Stimulated activated CD4-positive, alpha-beta T cell treated with anti-CD3 and anti-CD28 coated beads, Interleukin-15, amount 100 ng/mL, for 24 hours (primary cell): Measurements from ENCODE around the gene GNAQ.

Experiments
- DNase-seq: peaks from one replicate; pipeline ENCODE4 v3.0.0-alpha.2; 2020

Gene GNAQ

DNA sequence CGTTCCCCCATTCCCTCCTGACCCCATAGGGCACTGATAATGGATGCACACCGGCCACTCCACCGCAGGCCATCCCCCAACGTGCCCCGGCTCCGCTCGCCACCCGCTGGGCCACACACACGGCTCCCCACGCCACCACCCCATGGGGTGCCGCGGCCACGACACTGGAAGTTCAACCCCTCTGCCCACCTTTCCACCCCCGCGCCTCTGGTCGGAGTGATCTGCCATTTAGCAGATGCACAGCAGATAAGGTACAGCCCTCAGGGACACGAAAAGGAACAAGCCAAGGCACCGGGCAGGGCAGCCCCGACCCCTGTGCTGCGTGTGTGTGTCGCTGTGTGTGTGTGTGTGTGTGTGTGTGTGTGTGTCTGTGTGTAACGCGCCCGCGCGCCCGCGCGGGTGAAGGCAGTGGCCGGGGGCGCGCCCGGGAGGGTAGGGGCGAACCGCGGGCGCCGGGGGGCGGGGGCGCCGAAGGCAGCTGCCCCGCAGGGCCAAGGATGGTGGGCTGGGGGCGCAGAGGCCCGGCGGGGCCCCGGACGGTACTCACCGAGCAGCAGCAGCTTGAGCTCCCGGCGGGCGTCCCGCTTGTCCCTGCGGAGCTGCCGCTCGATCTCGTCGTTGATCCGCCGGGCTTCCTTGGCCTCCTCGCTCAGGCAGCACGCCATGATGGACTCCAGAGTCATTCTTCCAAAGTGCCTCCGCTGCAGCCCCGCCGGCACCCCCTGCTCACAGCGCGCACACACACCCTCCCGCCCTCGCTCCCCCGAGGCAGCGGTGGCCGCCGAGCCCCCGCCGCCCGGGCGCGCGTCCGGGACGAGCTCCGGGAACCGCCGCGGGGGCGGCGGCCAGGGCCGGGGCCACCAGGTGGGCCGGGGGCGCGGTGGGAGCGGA, 813 bp downstream of the GNAQ start:
- DNase-seq = peak; percentile 67

DNA sequence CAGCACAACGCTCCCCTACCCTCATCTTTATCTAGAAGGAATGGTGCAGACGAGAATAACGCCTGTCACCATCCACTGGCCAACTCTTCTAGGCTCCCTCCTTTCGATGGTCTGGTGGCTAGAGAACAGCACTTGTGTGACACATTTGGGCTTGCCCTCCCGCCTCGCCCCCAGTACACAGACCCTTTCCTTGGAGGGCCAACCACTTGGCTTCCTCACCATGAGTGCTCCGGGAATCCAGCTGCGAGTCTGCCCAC, 1.4 kb downstream of the GNAQ start:
- peak; percentile 27 for DNase-seq

DNA sequence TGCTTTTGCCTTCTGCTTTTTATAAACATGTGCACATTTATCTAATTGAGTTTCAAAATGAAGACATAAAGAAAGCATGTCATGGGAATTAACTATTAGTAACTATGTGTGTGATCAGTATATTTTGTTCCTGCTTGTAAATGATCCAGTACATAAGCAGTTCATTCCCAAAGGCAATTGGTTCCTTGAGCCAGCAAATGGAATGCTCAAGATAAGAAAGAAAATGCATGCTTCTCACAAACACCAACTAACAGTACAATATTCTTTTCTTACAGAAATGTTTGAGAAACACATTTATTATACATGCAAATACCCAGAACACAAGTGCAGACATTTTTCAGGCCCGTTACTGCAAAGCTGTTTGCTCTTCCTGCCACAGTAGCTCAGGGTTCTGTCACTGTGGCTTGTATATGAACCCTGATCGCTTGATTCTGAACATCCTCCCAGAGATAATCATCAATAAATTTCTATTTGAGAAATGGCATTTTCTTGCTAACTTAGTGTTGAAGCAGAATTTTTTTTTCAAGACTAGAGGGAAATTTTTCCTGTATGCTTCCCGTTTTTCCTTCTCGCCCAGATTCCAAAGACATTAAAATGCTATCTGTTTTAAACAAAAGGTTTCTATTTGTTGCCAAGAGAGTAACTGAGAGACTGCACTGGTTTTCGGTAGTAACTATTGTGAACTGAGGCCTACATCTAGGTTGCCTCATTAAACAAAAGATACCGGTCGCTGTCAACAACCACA, 1.9 kb downstream of the GNAQ start:
- peak; percentile 21 for DNase-seq

DNA sequence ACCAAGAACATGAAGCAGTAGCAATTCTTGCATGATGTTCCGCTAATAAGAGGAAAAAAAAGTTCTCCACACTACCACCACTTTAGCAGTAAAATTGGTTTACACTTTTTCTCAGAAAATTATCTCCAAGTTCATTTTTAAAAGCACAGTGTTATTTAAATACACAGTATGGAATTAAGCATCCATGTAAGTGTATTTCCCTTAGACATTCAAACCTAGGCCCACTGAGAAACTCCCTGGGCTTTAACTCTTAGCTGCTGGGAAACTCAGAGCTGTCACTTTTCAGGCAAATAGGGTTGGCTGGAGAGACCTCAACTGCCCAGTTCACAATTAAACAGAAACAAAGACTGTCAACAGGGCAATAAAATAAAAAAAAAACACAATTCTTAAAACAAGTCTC, 2.7 kb downstream of the GNAQ start:
- no peak for DNase-seq

DNA sequence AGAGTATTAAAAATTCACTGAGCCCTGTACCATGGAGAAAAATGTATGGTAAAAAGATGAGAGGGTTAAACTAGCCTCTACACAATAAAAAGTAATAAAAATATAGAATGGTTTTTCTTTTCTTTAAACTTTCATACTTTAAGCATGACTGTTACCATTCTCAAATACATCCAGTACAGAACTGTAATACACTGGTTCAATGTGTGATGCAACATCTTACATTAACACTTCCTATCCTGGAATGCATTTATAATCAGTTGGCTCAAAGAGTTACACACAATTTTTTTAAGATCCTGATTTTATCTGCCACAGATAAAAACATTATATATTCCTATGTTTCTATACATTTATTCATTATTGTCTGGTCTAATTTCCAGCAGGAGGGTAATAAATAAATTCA, 4.7 kb downstream of the GNAQ start:
- DNase-seq = no peak

DNA sequence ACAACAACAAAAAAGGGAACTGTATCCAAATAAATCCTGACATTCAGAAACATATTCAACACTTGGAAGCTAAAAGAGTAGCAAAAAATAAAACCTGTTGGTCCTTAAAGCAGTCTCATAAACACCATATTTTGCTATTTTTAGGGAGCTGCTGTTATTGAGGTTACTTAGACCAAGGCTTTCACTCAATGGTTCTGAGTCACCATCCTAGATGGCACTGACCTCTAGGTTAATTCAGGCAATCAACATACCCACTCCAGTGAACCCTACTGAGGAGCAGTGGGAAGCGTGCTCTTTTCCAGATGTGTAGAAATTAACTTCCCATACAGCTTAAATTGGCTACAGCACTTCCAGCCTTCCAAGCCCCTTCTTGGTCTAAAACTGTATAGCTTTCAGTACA, 5.2 kb downstream of the GNAQ start:
- DNase-seq = no peak

DNA sequence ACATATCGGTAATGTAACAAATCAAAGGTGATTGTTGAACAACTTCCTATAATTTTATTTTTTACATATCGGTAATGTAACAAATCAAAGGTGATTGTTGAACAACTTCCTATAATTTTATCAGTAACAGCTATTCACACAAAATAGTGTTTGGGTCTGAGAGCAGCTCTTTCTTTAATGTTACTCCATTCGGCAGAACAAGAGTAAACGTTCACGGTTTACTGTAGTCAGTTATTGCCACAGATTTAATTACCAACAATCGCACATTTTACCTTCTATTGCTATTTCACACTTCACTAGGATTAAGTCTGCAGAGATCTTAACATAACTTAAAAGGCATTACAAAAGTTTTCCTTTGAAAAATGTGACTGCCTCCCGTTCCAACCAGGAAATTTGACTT, 6.4 kb downstream of the GNAQ start:
- no peak for DNase-seq

DNA sequence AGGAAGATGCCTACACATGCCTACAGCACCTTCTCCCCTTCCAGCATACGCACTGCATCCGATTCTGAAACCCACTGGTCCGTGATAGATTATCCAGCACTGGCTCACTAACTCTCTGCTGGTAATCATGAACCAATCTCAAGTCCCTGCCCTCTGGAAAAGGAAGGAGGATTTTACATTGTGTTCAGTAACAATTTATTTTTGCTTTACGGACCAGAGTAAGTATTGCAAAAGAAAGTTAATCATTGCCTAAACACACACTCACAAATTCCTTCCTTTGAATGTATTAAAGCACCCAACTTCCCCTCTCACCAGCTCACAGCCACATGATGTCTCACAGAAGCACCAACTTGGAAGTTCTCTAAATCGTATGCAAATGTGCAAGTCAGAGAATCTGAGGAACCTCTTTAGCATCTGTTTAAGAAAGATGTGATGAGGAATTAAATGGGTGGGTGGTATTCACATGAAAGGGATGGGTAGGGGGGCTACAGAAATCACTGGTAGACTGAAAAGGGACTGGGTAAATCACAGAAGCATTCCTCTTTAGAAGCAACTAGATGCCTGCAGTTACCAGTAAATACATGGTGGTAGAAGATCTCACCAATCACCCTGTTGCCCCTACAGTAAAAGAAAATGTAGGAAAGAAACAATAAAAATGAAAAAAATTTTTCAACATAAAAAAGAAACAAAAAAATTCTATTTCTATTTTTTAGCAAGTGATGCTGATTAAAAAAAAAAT, 8.4 kb downstream of the GNAQ start:
- DNase-seq = no peak

DNA sequence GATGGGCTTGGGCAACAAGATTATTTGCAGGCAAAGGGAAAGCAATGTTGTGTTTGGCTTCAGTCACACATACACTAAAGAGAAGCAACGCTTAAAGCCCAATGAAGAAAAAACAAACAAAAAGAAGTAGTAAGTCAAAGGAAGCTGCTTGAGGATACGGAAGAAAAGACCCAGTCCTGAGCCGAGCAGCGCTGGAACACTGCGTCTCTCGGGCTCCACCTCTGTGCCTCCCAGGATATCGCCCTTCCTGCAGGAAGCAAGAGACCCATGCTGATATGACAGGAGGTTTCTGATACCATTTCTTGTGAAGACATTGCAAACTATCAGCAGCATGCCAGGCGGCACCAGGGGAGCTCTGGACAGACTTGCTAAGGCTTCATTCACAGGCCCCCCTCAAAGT, 9.9 kb downstream of the GNAQ start:
- DNase-seq = no peak

DNA sequence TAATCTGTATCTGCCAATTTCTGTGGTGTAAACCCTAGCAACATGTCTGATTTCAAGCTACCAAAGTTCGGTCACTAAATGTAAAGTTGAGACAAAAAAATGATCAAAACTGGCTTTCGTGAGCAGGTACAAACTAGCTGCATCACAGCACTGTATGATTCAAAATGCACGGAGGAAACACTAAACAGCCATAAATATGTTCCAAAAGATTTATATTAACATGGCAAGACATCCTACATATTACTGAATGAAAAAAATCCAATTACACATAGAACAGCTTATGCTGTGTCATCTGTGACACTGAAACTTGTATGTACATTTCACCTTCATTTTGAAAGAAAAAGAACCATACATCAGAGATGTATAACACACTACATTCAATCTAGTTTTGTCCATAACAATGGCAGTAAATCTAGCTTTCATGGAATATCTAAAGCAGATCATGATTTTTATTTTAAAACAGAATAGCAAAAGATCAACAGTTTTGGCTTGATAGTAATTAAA, 14.4 kb downstream of the GNAQ start:
- DNase-seq = no peak

DNA sequence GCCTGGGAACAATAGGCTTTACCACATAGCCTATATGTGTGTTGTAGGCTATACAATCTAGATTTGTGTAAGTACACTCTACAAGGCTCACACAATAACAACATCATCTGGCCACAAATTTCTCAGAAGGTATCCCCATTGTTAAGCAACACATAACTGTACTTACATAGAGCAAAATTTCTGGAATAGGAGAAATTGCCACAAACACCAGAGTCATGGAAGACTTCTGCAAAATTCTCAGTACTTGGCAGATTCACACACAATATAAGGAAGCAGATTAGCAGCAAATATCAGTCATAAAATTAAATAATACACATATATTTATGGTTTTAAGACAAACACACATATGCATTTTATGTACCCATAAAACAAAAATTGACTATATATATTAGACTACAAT, 16.4 kb downstream of the GNAQ start:
- no peak for DNase-seq

DNA sequence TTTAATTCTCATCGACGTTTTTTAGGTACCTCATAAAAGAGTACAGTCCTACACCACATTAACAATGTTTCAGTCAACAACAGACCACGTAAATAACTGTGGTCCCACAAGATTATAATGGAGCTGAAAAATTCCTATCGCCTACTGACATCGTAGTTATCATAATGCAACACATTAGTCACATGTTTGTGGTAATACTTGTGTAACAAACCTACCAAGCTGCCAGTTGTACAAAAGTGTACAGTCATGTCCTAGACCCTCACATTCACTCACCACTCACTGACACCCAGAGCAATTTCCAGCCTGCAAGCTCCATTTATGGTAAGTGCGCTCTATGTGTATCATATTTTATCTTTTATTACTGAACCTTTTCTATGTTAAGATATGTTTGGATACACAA, 16.8 kb downstream of the GNAQ start:
- no peak for DNase-seq

DNA sequence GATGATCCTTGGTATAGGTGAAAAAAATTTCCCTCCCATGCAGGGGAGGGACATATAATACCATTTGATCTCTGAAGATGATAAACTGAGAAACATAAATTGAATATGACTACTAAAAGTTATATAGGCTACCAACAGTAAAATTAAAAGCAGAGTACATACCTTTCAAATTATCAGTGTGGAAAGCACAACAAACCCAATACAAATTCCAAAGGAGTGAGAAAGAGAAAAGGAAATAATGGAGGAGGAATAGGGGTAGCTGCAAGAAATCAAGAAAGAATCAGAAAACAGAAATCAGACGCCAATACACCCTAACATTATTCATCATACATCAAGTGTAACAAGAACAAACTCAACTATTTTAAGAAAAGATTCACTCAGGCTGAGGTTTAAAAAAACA, 17.7 kb downstream of the GNAQ start:
- DNase-seq = no peak

DNA sequence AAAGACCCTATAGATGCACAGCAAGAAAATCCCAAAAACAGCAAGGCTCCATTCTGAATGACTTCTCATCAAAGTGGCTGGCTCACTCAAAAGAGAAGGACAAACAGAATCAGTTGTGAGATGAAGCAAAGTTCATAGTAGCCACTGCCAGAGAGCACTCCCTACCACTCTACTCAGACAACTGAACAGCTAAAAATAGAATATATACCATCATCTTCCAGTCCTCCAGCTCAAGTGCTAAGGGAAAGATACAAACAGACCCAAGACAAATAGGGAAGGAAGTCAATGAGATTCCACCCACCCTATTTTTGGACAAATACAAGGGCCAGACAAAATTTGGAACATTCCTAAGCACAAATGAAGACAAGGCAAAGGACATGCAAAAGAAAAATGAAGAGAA, 20.6 kb downstream of the GNAQ start:
- DNase-seq = no peak

DNA sequence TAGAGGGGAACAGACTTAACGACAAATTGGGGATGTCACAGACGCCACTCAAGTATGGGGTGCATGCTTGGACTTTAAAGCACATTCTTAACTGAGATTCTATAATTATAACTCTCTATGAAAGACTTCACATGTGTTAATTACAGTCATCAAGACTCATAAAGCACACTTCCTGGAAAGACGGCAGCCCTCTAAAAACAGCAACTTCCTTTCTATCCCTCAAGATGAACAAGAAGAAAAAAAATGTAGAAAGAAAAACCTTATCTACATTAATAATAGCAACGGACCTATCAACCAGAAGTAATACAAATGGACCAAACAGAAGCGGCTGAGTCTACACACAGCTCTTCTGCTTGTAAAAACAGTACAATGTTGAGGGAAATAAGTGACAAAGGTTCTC, 21.2 kb downstream of the GNAQ start:
- no peak for DNase-seq

DNA sequence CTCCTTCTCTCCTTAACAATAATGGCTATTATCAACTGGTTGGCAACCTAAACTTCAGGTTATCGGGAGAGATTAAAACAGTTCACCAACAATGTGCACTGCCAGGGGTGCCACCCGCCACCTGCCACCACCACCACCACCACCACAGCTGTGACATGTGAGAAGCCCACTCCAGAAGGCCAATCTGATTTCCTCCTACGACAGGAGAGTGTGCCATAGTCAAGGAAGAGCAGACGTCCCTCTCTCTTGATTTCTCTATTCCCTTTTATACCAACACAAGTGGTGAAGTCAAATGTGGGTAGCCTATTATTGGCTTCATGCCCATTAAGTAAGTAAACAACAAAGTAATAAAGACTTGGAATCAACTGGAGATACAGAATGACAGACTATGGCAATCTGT, 22.4 kb downstream of the GNAQ start:
- DNase-seq = no peak

DNA sequence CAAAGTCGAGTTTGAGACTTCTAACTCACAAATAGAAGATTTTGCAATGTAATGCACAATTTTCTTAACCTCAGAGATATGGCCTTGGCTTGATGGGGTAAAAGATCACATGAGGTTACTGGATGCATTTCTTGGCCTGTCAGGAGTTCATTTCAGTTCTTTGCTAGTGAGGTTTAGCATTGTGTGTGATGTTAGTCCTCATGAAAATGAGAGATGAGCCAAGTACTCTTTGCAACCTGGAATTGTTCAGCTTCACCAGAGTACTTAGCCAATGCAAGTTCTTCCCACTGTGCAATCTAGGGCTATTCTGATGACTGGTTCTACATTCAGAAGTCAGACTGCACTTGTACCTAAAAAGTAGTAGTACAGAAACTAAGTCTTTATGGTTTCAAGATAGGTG, 24.9 kb downstream of the GNAQ start:
- DNase-seq = no peak

DNA sequence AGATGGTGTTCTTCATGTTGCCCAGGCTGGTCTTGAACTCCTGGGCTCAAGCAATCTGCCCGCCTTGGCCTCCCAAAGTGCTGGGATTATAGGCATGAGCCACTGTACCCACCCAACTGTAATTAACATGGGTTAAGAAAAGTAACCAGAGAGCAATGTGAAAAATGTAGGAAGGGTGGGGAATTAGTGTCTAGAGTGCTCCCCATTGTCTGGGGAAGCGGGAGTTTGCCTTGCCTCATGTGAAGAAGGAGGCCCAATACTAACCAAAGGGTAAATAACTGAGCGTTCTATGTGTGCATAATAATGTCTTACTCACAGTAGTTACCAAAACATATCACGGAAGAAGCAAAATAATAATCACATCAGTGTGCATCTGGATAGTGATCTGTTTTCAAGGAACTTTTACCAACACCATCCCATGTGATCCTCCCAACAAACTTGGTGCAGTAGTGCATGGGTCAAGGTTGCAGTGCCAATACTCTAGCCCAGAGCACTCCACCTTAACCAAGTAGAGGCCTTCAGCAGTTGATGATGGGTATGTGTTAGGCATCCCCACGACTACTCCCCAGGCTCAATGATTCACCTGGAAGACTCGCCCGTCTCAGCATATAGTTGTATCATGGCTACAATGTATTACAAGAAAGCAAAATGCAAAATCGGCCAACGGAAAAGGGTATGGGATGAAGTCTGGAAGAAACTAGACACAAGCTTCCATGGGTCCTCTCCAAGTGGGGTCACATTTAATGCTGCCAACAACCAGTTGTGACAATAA, 26.2 kb downstream of the GNAQ start:
- no peak for DNase-seq

DNA sequence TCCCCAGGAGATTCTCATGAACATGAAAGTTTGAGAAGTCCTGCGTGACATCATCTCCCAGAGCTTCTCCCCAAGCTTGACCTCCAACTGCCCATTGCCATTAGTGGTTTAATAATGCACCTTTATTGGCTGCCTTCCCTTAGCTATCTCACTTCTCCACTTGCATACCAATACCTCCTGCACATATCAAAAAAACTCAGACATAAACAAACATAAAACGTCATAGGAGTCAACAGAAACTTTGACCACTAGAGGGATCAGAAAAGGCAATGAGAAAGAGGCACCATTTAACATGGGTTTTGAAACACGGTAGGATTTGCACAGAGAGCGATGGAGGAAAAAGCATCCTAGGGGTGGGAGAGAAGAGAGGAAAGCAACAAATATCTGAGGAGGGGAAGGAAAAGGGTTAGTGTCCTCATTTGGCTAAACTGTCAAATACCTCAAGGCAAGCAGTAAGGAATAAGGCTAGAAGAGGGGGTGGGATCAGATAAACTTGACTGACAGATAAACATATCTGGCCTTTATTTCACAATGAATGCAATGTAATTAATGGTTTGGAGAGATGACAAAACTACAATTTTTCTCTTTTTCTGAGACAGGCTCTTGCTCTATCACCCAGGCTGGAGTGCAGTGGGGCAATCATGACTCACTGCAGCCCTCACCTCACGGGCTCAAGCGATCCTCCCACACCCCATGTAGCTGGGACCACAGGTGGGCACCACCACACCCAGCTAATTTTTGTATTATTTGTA, 27.0 kb downstream of the GNAQ start:
- no peak for DNase-seq

DNA sequence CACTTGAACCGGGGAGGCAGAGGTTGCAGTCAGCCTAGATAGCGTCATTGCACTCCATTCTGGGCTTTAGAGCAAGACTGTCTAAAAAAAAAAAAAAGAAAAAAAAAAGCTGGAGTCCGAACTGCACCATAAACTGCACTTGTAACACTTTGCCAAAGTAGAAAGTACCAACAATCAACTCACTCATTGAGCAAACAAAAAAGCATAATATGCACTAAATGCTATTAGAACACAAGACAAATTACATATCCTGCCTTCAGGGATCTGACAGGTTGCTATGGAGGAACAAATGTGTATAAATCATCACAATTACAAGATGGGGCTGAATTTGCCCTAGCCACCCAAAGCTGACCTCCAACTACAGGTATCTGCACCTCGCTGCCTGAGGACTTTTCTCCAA, 27.9 kb downstream of the GNAQ start:
- DNase-seq = no peak

DNA sequence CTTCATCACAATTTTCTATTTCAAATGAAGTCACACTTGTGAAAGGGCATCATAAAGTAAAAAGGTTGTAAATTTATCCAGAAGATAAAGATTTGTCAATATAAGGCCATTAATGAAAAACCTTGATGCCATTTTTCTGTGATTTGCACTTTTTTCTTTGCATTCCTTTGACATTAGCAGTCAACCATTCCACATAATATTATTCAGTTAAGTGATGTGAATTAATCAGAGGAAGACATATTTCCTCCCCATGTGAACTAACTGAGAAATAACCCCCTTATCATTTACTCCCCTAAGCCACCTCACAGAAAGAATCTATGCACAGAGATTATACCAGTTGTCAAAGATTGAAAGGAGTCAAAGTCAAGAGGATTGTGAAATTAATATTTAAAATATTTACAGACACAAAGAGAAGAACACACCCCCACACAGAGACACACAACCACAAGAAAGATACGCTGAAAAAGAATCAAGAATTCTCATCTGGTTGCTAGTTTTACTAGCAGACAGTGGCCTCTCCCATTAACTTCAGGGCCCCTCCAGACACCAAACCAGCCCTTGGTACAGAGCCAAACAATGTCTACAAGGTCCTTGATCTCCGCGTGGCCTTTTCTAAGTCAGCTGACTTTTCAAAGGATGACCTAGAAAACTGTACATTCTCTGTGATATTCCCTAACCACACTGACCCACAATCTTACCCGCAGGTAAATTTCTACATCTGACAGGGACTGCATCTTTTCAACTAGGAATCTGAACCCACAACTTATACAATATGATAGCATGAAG, 29.5 kb downstream of the GNAQ start:
- DNase-seq = no peak

DNA sequence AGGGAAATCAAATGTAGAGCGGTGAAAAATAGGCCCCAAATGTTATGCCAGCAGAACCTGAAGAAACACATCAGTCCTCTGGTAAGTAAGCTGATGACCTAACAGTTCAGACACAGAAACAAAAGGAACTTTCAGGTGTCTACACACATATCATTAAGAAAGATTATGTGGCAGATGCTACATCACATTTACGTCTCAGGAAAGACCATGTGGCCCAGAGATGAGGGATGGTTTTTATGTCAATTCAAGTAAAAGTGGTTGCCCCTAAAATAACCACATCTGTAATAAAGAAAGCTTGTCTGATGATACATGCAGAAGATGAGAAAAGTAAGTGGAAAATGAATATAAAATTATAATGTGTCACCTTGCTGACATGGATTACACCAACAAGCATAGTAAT, 31.4 kb downstream of the GNAQ start:
- DNase-seq = no peak
